Hepatocyte (in vitro differentiated cells): ENCODE measurements around the gene HEY2. TPM values are rescaled to one million over a fixed set of nuclear protein-coding genes. Genes with fewer than 3 reads are reported as not detected.
"Not testable (repeated sequence)": the region's sequence is repeated elsewhere in the genome, so short reads cannot be mapped to it uniquely, and the experiment has no call there.

ENCODE experiments used
- DNase-seq: peaks from one replicate; pipeline ENCODE4 v3.0.0-alpha.2; 2016; ENCODE audit warnings: low spot score
- H2AFZ ChIP-seq: fragments of 200-600 bp; sonication (generic); 2 replicates; pipeline ENCODE4 v1.6.0; 2016; ENCODE audit warnings: antibody characterized with exemption, mild to moderate bottlenecking
- H3K27ac ChIP-seq: fragments of 200-600 bp; sonication (generic); 2 replicates; pipeline ENCODE4 v1.5.1; 2016; ENCODE audit warnings: mild to moderate bottlenecking
- H3K27me3 ChIP-seq: fragments of 200-600 bp; sonication (generic); 2 replicates; pipeline ENCODE4 v1.6.1; 2016
- H3K36me3 ChIP-seq: fragments of 200-600 bp; sonication (generic); replicated peaks from 2 replicates; pipeline ENCODE4 v1.5.1; 2016; ENCODE audit warnings: low read depth; ENCODE audit not compliant: insufficient read depth
- H3K4me1 ChIP-seq: fragments of 200-600 bp; sonication (generic); 2 replicates; pipeline ENCODE4 v1.5.1; 2016; ENCODE audit warnings: mild to moderate bottlenecking, moderate library complexity; ENCODE audit not compliant: insufficient read depth
- H3K4me2 ChIP-seq: fragments of 200-600 bp; sonication (generic); 2 replicates; pipeline ENCODE4 v1.6.0; 2016
- H3K4me3 ChIP-seq: fragments of 200-600 bp; sonication (generic); 2 replicates; pipeline ENCODE4 v1.5.1; 2016; ENCODE audit warnings: mild to moderate bottlenecking
- H3K79me2 ChIP-seq: fragments of 200-600 bp; sonication (generic); 2 replicates; pipeline ENCODE4 v1.6.0; 2017; ENCODE audit warnings: mild to moderate bottlenecking
- H3K9me2 ChIP-seq: fragments of 200-600 bp; sonication (generic); replicated peaks from 2 replicates; pipeline ENCODE4 v1.6.0; 2017; ENCODE audit warnings: mild to moderate bottlenecking; ENCODE audit not compliant: insufficient read depth
- H3K9me3 ChIP-seq: fragments of 200-600 bp; sonication (generic); 2 replicates; pipeline ENCODE4 v1.5.1; 2016; ENCODE audit warnings: low read depth, mild to moderate bottlenecking
- H4K20me1 ChIP-seq: fragments of 200-600 bp; sonication (generic); 2 replicates; pipeline ENCODE4 v1.6.0; 2016; ENCODE audit warnings: mild to moderate bottlenecking; ENCODE audit not compliant: insufficient read depth, poor library complexity, severe bottlenecking
- CTCF ChIP-seq: fragments of 200-600 bp; sonication (generic); IDR thresholded peaks from 2 replicates; pipeline ENCODE4 v1.5.1; 2016; ENCODE audit warnings: antibody characterized with exemption, mild to moderate bottlenecking; ENCODE audit not compliant: poor library complexity
- EZH2 ChIP-seq: fragments of 200-600 bp; sonication (generic); IDR thresholded peaks from 2 replicates; pipeline ENCODE4 v1.6.1; 2016; ENCODE audit warnings: antibody characterized with exemption, mild to moderate bottlenecking, borderline replicate concordance
- EZH2phosphoT487 ChIP-seq: fragments of 200-600 bp; sonication (generic); IDR thresholded peaks from one replicate; pipeline ENCODE4 v1.6.1; 2018; ENCODE audit warnings: antibody characterized with exemption, mild to moderate bottlenecking, low read depth, moderate library complexity; ENCODE audit not compliant: unreplicated experiment, severe bottlenecking
- WGBS: methylation state at CpG from one replicate; pipeline ENCODE4 v1.1.6; 2016; ENCODE audit warnings: low lambda C conversion rate; ENCODE audit errors: missing lambda C conversion rate; 5-methylcytosine and 5-hydroxymethylcytosine counted together
- polyA plus RNA-seq: library from polyadenylated mRNA; unstranded; fragments of >200 nt; fragmentation: Nextera tagmentation; extraction: Ambion mirVana; gene quantifications from 2 replicates; pipeline ENCODE4 v1.2.1, GENCODE V29; 2016
- total RNA-seq: library from RNA; depleted of rRNA; stranded (reverse); fragments of >200 nt; gene quantifications from 2 replicates; pipeline ENCODE4 v1.2.3, GENCODE V29; 2014

HEY2 gene
- total RNA-seq, result 0.47 and 0.80 TPM in 2 replicates
- 0.27 and 0.40 TPM in 2 replicates for polyA plus RNA-seq

- DNase-seq, result peak; percentile 96
- Histone ChIP-seq H3K27me3 (peaks cover 73% of the 10 kb centered on the region), H3K9me3 (no peaks in the 10 kb centered on the region), H4K20me1 (no peaks in the 10 kb centered on the region), H3K4me3 (peak within 1 kb of the TSS; percentile 85), H3K4me2 (peak within 1 kb of the TSS; percentile 98), H3K27ac (no peak within 1 kb of the TSS), H2AFZ (peak within 1 kb of the TSS; percentile 86), H3K36me3 (no peaks in the 10 kb centered on the region), H3K9me2 (no peaks in the 10 kb centered on the region), H3K79me2 (no peaks in the 10 kb centered on the region), H3K4me1 (peaks cover 11% of the 10 kb centered on the region)
- no peak for TF ChIP-seq EZH2phosphoT487
- no peak for TF ChIP-seq CTCF
- TF ChIP-seq EZH2, result peak; percentile 64
- under 1% methylated on average over 42 of the region's 95 CpGs for WGBS
These were observed at the start of gene HEY2 for GRCh38 chr6:125749173-125749864. Gene HEY2, plus strand, starts transcription at chr6:125749632. Its CDS starts 145 bp downstream, at chr6:125749777.

GRCh38 chr6:125700581-125701353 lies 48.7 kb upstream of the HEY2 start:
- Histone ChIP-seq H2AFZ (no peak overlapping the region), H3K4me1 (no peaks in the 10 kb centered on the region), H3K79me2 (no peaks in the 10 kb centered on the region), H4K20me1 (no peaks in the 10 kb centered on the region), H3K27ac (no peak overlapping the region), H3K4me3 (no peak overlapping the region), H3K27me3 (no peaks in the 10 kb centered on the region), H3K4me2 (no peak overlapping the region), H3K9me2 (no peaks in the 10 kb centered on the region), H3K9me3 (no peaks in the 10 kb centered on the region), H3K36me3 (no peaks in the 10 kb centered on the region)
- DNase-seq, result no peak
- TF ChIP-seq EZH2, result no peak
- no peak for TF ChIP-seq CTCF
- no peak for TF ChIP-seq EZH2phosphoT487
- 75% methylated on average over 3 of the region's 3 CpGs for WGBS

GRCh38 chr6:125701354-125701668 lies 48.1 kb upstream of the HEY2 start:
- Histone ChIP-seq H4K20me1 (no peaks in the 10 kb centered on the region), H3K79me2 (no peaks in the 10 kb centered on the region), H3K36me3 (no peaks in the 10 kb centered on the region), H3K27ac (no peak overlapping the region), H3K9me3 (no peaks in the 10 kb centered on the region), H3K4me2 (no peak overlapping the region), H3K4me1 (no peaks in the 10 kb centered on the region), H3K27me3 (no peaks in the 10 kb centered on the region), H2AFZ (no peak overlapping the region), H3K9me2 (no peaks in the 10 kb centered on the region), H3K4me3 (no peak overlapping the region)
- 78% methylated on average over 1 of the region's 1 CpG for WGBS
- DNase-seq, result no peak
- no peak for TF ChIP-seq CTCF
- TF ChIP-seq EZH2phosphoT487, result no peak
- no peak for TF ChIP-seq EZH2

- H3K9me3 ChIP-seq, H3K27me3 ChIP-seq, H2AFZ ChIP-seq, DNase-seq, H4K20me1 ChIP-seq, H3K4me3 ChIP-seq, H3K4me1 ChIP-seq, H3K36me3 ChIP-seq, H3K9me2 ChIP-seq, H3K79me2 ChIP-seq, H3K27ac ChIP-seq, H3K4me2 ChIP-seq: not testable (repeated sequence)
- 96% methylated on average over 3 of the region's 5 CpGs for WGBS
These were observed 45.5 kb upstream of the HEY2 start for GRCh38 chr6:125703882-125704281.
